A549 (cell line): Measurements from ENCODE around the gene OBSCN. TPM values are rescaled to one million over a fixed set of nuclear protein-coding genes. Genes with fewer than 3 reads are reported as not detected.

Source experiments
- ATAC-seq, 2 experiments: fragments of 200-7000 bp in 1 of 2; fragments of >200 bp in 1 of 2; cut with Nextera tagmentation in 1 of 2; cut with Tn5 transposase in 1 of 2; 3 replicates each; pipeline versions ENCODE4 v1.8.0 to v1.9.1; 2018 to 2020; ENCODE audit warnings: mild to moderate bottlenecking in 1 of 2, moderate library complexity in 1 of 2
- CTCF ChIA-PET: fragments of 300-600 bp; sonication (Branson Sonifier 250); formaldehyde crosslinking; extraction: SDS; loops from one replicate; lab custom pipeline; 2021; ENCODE audit warnings: antibody characterized with exemption, inconsistent platforms; lab: Yijun Ruan, JAX
- POLR2A ChIA-PET: fragments of 350-600 bp; formaldehyde crosslinking; extraction: SDS; loops from one replicate; lab custom pipeline; 2021; ENCODE audit warnings: antibody characterized with exemption, inconsistent platforms; lab: Yijun Ruan, JAX
- DNase-seq, 2 experiments: peaks; one replicate each; pipeline versions ENCODE4 v3.0.0 to v3.0.0-alpha.2; 2011 to 2016; ENCODE audit warnings: low read depth in 1 of 2, low spot score in 1 of 2
- FAIRE-seq: peaks from 2 replicates; lab custom pipeline; 2011; peaks lifted over from hg19 to GRCh38; lab: Jason Lieb, UNC
- H3K27ac ChIP-seq, 2 experiments: fragments of >200 bp; sonication (Bioruptor Twin); formaldehyde crosslinking; 3 replicates each; pipeline ENCODE4 v1.5.1; 2016 to 2017
- H3K4me1 ChIP-seq: fragments of >200 bp; sonication (Bioruptor Twin); formaldehyde crosslinking; 3 replicates; pipeline ENCODE4 v1.6.1; 2016
- H3K4me2 ChIP-seq: fragments of >200 bp; sonication (Bioruptor Twin); formaldehyde crosslinking; 3 replicates; pipeline ENCODE4 v1.6.1; 2016
- H3K4me3 ChIP-seq: fragments of >200 bp; sonication (Bioruptor Twin); formaldehyde crosslinking; 3 replicates; pipeline ENCODE4 v1.5.1; 2016
- H3K9me3 ChIP-seq: fragments of >200 bp; sonication (Bioruptor Twin); formaldehyde crosslinking; 3 replicates; pipeline ENCODE4 v1.6.1; 2016
- ATOH8 ChIP-seq: fragments of 250-450 bp; sonication (Bioruptor Pico); IDR thresholded peaks from 2 replicates; pipeline ENCODE4 v1.5.0; 2020; ENCODE audit warnings: low read depth, mild to moderate bottlenecking, moderate library complexity
- BCL3 ChIP-seq: fragments of >200 bp; sonication (Bioruptor Twin); formaldehyde crosslinking; IDR thresholded peaks from 3 replicates; pipeline ENCODE4 v1.6.1; 2016
- CBX8 ChIP-seq: fragments of 200-600 bp; sonication (generic); IDR thresholded peaks from 2 replicates; pipeline ENCODE4 v1.6.1; 2016
- CHD2 ChIP-seq: fragments of 150-350 bp; IDR thresholded peaks from 2 replicates; pipeline ENCODE4 v1.6.1; 2014; ENCODE audit warnings: low read length; ENCODE audit not compliant: partially characterized antibody
- CHD4 ChIP-seq: fragments of 200-600 bp; sonication (generic); IDR thresholded peaks from 2 replicates; pipeline ENCODE4 v1.6.1; 2016; ENCODE audit warnings: antibody characterized with exemption, mild to moderate bottlenecking, borderline replicate concordance
- CTCF ChIP-seq: fragments of >200 bp; sonication (Bioruptor Twin); formaldehyde crosslinking; IDR thresholded peaks from 3 replicates; pipeline ENCODE4 v1.5.1; 2016
- GATA3 ChIP-seq: IDR thresholded peaks from 2 replicates; pipeline ENCODE4 v1.6.1; 2012; ENCODE audit warnings: borderline replicate concordance
- HES2 ChIP-seq: fragments of >200 bp; sonication (Bioruptor Twin); formaldehyde crosslinking; IDR thresholded peaks from 2 replicates; pipeline ENCODE4 v1.6.1; 2016
- HMGXB4 ChIP-seq: fragments of 250-450 bp; sonication (Bioruptor Pico); IDR thresholded peaks from 2 replicates; pipeline ENCODE4 v1.5.0; 2021; ENCODE audit warnings: mild to moderate bottlenecking, moderate library complexity, borderline replicate concordance
- HOXA7 ChIP-seq: fragments of 250-450 bp; sonication (Bioruptor Pico); IDR thresholded peaks from 2 replicates; pipeline ENCODE4 v1.5.0; 2020; ENCODE audit warnings: mild to moderate bottlenecking, moderate library complexity
- HOXB13 ChIP-seq: fragments of 250-450 bp; sonication (Bioruptor Pico); IDR thresholded peaks from 2 replicates; pipeline ENCODE4 v1.5.0; 2020; ENCODE audit warnings: low read depth, mild to moderate bottlenecking, moderate library complexity
- JUNB ChIP-seq: fragments of >200 bp; sonication (Bioruptor Twin); formaldehyde crosslinking; IDR thresholded peaks from 2 replicates; pipeline ENCODE4 v1.6.1; 2016
- KDM1A ChIP-seq: fragments of 200-600 bp; sonication (generic); IDR thresholded peaks from 2 replicates; pipeline ENCODE4 v1.6.1; 2016; ENCODE audit warnings: low read depth, mild to moderate bottlenecking
- MYC ChIP-seq: IDR thresholded peaks from 2 replicates; pipeline ENCODE4 v1.6.1; 2012; ENCODE audit warnings: mild to moderate bottlenecking, inconsistent platforms, low read length, improper control_type of control experiment, borderline replicate concordance
- NFE2L2 ChIP-seq: fragments of 150-350 bp; conservative IDR thresholded peaks from 2 replicates; pipeline ENCODE4 v1.6.1; 2014; ENCODE audit warnings: low read length
- REST ChIP-seq: fragments of 200-600 bp; sonication (generic); IDR thresholded peaks from 2 replicates; pipeline ENCODE4 v1.6.1; 2016; ENCODE audit warnings: antibody characterized with exemption, mild to moderate bottlenecking, moderate library complexity
- TP53 ChIP-seq: fragments of 250-450 bp; sonication (Bioruptor Pico); IDR thresholded peaks from 2 replicates; pipeline ENCODE4 v1.5.0; 2021; ENCODE audit warnings: mild to moderate bottlenecking, moderate library complexity
- ZSCAN20 ChIP-seq: fragments of 250-450 bp; sonication (Bioruptor Pico); IDR thresholded peaks from 2 replicates; pipeline ENCODE4 v1.8.0; 2022; ENCODE audit warnings: mild to moderate bottlenecking, moderate library complexity
- WGBS: methylation state at CpG from one replicate; pipeline ENCODE4 v1.1.6; 2017; ENCODE audit errors: missing lambda C conversion rate; 5-methylcytosine and 5-hydroxymethylcytosine counted together
- polyA plus RNA-seq, 4 experiments: library from polyadenylated mRNA; depleted of rRNA in 3 of 4; stranded (reverse); fragments of >200 nt; fragmentation: RNase III in 1 of 4; extraction: RNeasy Plus Mini Kit Qiagen cat#74134 plus additional on column Dnase treatment in 1 of 4; gene quantifications; 2 replicates in 3 of 4; 3 replicates in 1 of 4; pipeline ENCODE4 v1.2.3, GENCODE V29; 2011 to 2017

OBSCN gene
- polyA plus RNA-seq, 2 of the 4 experiments (the other 2 are of a cell fraction) = 3.1 to 6.8 TPM

- TF ChIP-seq KDM1A = no peak
These were observed 112.5 kb downstream of the OBSCN start (continued) for GRCh38 chr1:228320394-228320793.

- H3K4me1 ChIP-seq = no peaks in the 10 kb centered on the region
- no peak overlapping the region for H3K4me2 ChIP-seq
- no peak for TF ChIP-seq ZSCAN20
- TF ChIP-seq TP53 = no peak
- TF ChIP-seq ATOH8 = no peak
- TF ChIP-seq BCL3 = no peak
- no peak for TF ChIP-seq CHD2
- TF ChIP-seq HES2 = no peak
- no peak for TF ChIP-seq HMGXB4 (CRISPR knock-in tag)
- no peak for TF ChIP-seq KDM1A
- TF ChIP-seq JUNB = no peak
- no peak for TF ChIP-seq REST
- TF ChIP-seq MYC = no peak
- no peak for TF ChIP-seq CTCF
- no peak for TF ChIP-seq HOXA7 (CRISPR knock-in tag)
- TF ChIP-seq GATA3 = no peak
- no peak for TF ChIP-seq HOXB13 (CRISPR knock-in tag)
- no peak for TF ChIP-seq NFE2L2
- no peak for TF ChIP-seq CHD4
- no peak for TF ChIP-seq CBX8
- 84% methylated on average over 6 of the region's 11 CpGs for WGBS
- no peak for DNase-seq
- H3K27ac ChIP-seq = no peak overlapping the region
- H3K4me3 ChIP-seq = no peak overlapping the region
- ChIA-PET CTCF (no interaction called here), POLR2A (no interaction called here)
- no peak for ATAC-seq
- 0 out of 3 replicates have a peak, but pooled peaks cover 8% of the 10 kb centered on the region for H3K9me3 ChIP-seq
- no peak for FAIRE-seq
These were observed 113.6 kb downstream of the OBSCN start for GRCh38 chr1:228321435-228321834.
